Esophagus squamous epithelium (tissue), 4 donors: Measurements from ENCODE around the gene NAV3.

Experiments
- CTCF ChIP-seq, 6 experiments: fragments of 450-650 bp in 4 of 6; fragments of 200-600 bp in 2 of 6; sonication (generic) in 2 of 6; IDR thresholded peaks; one replicate each; pipeline ENCODE4 v1.5.1; 2016 to 2019; ENCODE audit warnings: antibody characterized with exemption in 6 of 6, mild to moderate bottlenecking in 4 of 6, moderate library complexity in 4 of 6
- POLR2A ChIP-seq, 4 donors: fragments of 450-650 bp; IDR thresholded peaks; one replicate each; pipeline ENCODE4 v1.6.1; 2017; ENCODE audit warnings: antibody characterized with exemption in 4 of 4, mild to moderate bottlenecking in 4 of 4, moderate library complexity in 3 of 4

GRCh38 chr12:78057075-78057474, 226.4 kb downstream of the NAV3 start:
- TF ChIP-seq POLR2A (IDR thresholded peaks at IDR 0.05) (no peak), CTCF (IDR thresholded peaks at IDR 0.05) (no peak)
